ENCODE measurements around the gene ZDHHC22. TPM values are rescaled to one million over a fixed set of nuclear protein-coding genes. Genes with fewer than 3 reads are reported as not detected.

Gene ZDHHC22
- total RNA-seq, 1 donor: not detected

GRCh38 chr14:77123381-77124325 lies 17.9 kb downstream of the ZDHHC22 start:
- no peak for TF ChIP-seq CTCF (IDR thresholded peaks at IDR 0.05; ENCODE audit: insufficient read depth, low read length)
- no peak for DNase-seq (ENCODE audit: low read depth)
- H3K4me3 ChIP-seq (ENCODE audit: low read depth, low read length): no peak overlapping the region

DNA sequence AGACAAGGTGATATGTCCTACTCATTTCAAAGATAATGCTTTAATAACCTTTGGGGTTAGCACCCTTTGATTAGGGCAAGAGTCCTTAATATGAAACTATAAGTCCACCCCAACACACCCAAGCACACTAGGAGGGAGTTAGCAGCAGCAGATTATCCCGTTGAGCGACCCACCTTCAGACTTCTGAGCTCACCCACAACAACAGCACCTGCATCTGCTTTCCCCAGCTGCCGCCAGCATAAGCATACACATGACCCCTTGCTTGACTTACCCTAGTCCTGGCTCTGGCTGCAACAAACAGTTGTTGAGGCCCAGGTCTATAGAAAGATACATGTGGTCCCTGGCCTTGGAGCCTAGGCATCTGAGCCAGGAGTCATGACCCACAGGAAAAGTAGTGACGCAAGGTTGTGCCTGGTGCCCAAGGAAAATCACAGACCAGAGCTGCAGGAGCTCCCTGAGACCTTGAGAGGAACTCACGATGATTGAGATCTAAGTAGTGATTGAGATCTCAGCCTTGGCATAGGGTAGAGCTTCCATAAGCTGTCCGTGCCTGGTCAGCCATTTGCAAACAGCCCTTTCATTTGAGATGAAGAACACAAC lies 19.0 kb downstream of the ZDHHC22 start:
- H3K4me3 ChIP-seq (ENCODE audit: low read depth, low read length): no peak overlapping the region
- no peak for DNase-seq (ENCODE audit: low read depth)
- no peak for TF ChIP-seq CTCF (IDR thresholded peaks at IDR 0.05; ENCODE audit: insufficient read depth, low read length)

- no peak for TF ChIP-seq CTCF (IDR thresholded peaks at IDR 0.05; ENCODE audit: insufficient read depth, low read length)
- no peak for DNase-seq (ENCODE audit: low read depth)
- H3K4me3 ChIP-seq (ENCODE audit: low read depth, low read length): no peak overlapping the region
Observed at GRCh38 chr14:77120771-77121743, 20.5 kb downstream of the ZDHHC22 start.

DNA sequence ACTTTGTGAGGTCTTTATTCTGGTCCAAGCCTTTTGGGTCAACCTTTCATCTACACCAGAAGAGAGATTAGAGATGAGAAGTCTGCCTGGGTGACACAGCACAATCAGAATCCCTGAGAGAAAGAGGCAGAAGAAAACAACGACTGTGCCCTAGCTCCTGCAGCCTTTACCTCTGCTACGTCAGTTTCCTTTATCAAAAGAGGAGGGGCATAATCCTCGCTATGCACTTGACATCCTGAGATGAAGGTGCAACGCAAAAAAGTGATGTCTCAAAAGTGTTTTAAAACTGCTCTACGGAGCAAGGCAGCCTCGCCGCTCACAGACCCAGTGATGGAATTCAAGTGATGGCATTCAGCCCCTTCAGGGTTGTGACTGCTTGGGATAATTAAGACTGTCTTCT lies 21.7 kb downstream of the ZDHHC22 start:
- no peak overlapping the region for H3K4me3 ChIP-seq (ENCODE audit: low read depth, low read length)
- TF ChIP-seq CTCF (IDR thresholded peaks at IDR 0.05; ENCODE audit: insufficient read depth, low read length): no peak
- DNase-seq (ENCODE audit: low read depth): no peak

- no peak overlapping the region for H3K4me3 ChIP-seq (ENCODE audit: low read depth, low read length)
- TF ChIP-seq CTCF (IDR thresholded peaks at IDR 0.05; ENCODE audit: insufficient read depth, low read length): no peak
- no peak for DNase-seq (ENCODE audit: low read depth)
Observed at GRCh38 chr14:77116172-77116817, 25.3 kb downstream of the ZDHHC22 start.

GRCh38 chr14:77114609-77115008 lies 27.0 kb downstream of the ZDHHC22 start:
- TF ChIP-seq CTCF (IDR thresholded peaks at IDR 0.05; ENCODE audit: insufficient read depth, low read length): no peak
- no peak for DNase-seq (ENCODE audit: low read depth)
- H3K4me3 ChIP-seq (ENCODE audit: low read depth, low read length): no peak overlapping the region

Measured in fibroblast of the aortic adventitia (primary cell).